NCI-H1417 treated with DMSO at 0.1 percent for 48 hours (cell line): Measurements from ENCODE around the gene IL27RA.

ENCODE experiments used
- DNase-seq: peaks from one replicate; lab custom pipeline; 2025; lab: John Stamatoyannopoulos, UW

The IL27RA gene

GRCh38 chr19:14031719-14032480 is at the start of gene IL27RA:
Gene IL27RA (plus strand): TSS chr19:14031762. CDS start chr19:14031873, 111 bp downstream.
- no peak for DNase-seq

GRCh38 chr19:13981988-13982501 is 49.5 kb upstream of the IL27RA start:
- no peak for DNase-seq

- no peak for DNase-seq
Observed at GRCh38 chr19:13982773-13983172, 48.8 kb upstream of the IL27RA start.

GRCh38 chr19:13983213-13983889 is 48.2 kb upstream of the IL27RA start:
- DNase-seq: peak; percentile 58

- no peak for DNase-seq
Observed at GRCh38 chr19:13984186-13984585, 47.4 kb upstream of the IL27RA start.

GRCh38 chr19:13984875-13985741 is 46.5 kb upstream of the IL27RA start:
- no peak for DNase-seq

GRCh38 chr19:13985771-13986347 is 45.7 kb upstream of the IL27RA start:
- no peak for DNase-seq

GRCh38 chr19:13986348-13986904 is 45.1 kb upstream of the IL27RA start:
- DNase-seq: peak; percentile 47

- no peak for DNase-seq
Observed at GRCh38 chr19:13987101-13987890, 44.3 kb upstream of the IL27RA start.

- DNase-seq: no peak
Observed at GRCh38 chr19:13989487-13989886, 42.1 kb upstream of the IL27RA start.

- no peak for DNase-seq
Observed at GRCh38 chr19:13990085-13990484, 41.5 kb upstream of the IL27RA start.

- DNase-seq: no peak
Observed at GRCh38 chr19:13992025-13992424, 39.5 kb upstream of the IL27RA start.

- DNase-seq: no peak
Observed at GRCh38 chr19:13993590-13994300, 37.8 kb upstream of the IL27RA start.

GRCh38 chr19:13995017-13995728 is 36.4 kb upstream of the IL27RA start:
- DNase-seq: no peak

- no peak for DNase-seq
Observed at GRCh38 chr19:13995878-13996765, 35.4 kb upstream of the IL27RA start.

- DNase-seq: no peak
Observed at GRCh38 chr19:13996928-13997630, 34.5 kb upstream of the IL27RA start.

- DNase-seq: no peak
Observed at GRCh38 chr19:13997631-13997962, 34.0 kb upstream of the IL27RA start.

GRCh38 chr19:13998426-13998825 is 33.1 kb upstream of the IL27RA start:
- DNase-seq: no peak
